Fibroblast of lung (primary cell): ENCODE data around the gene FKBP1A.

Experiments
- CTCF ChIP-seq, 2 donors: IDR thresholded peaks in 1 of 2; conservative IDR thresholded peaks in 1 of 2; 1 replicate in 1 of 2; 2 replicates in 1 of 2; pipeline ENCODE4 v1.5.1; 2011 to 2012; ENCODE audit warnings: low read length in 2 of 2, control low read depth in 1 of 2, inconsistent platforms in 1 of 2, low read depth in 1 of 2, mild to moderate bottlenecking in 1 of 2
- EZH2 ChIP-seq: IDR thresholded peaks from 2 replicates; pipeline ENCODE4 v1.5.1; 2012; ENCODE audit warnings: low read length, control low read depth, mild to moderate bottlenecking; ENCODE audit errors: missing control alignments

DNA sequence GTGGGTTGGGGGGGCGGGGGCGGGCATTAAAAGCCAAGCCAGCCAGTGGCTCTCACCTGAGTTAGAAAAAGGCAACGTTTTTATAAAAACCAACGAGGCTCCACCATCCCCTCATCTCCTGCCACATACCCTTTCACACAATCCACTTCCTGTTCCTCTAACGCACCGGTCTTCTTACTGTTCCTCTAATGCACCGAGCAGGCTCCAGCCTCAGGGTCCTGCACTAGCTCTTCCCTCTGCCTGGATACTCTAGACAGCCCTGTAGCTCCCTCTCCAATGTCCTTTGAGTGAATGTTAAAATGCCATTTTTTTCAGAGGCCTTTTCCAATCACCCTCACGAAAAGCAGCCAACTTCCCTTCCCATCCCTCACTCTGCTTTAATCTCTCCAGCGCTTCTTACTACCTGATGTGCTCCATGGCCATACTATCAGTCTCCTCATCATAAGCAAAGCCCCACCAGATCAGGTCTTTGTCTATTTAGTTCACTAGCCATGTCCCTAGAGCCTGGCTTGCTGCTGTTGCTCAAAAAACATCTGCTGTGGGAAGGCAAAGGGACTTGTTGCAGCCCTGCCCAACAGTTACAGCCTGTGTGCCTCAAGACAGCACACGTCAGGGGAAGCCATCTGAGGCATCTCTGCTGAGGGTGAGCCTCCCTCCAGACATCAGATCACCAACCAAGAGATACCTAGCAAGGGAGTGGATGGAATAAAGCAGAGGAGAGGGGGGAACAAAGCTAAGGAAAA, 3.9 kb downstream of the FKBP1A start:
- TF ChIP-seq CTCF (conservative IDR thresholded peaks at IDR 0.05 in 1 of 2, IDR thresholded peaks at IDR 0.05 in 1 of 2; ENCODE audit: low read depth in 1 of 2, low read length in 2 of 2) (no peak), EZH2 (no peak)
